ENCODE measurements around the gene CDK8.
"Not testable (repeated sequence)": the region's sequence is repeated elsewhere in the genome, so short reads cannot be mapped to it uniquely, and the experiment has no call there.

The CDK8 gene

GRCh38 chr13:26259634-26260033, 5.7 kb downstream of the CDK8 start:
- no peak overlapping the region for H3K4me3 ChIP-seq (ENCODE audit: control insufficient read depth, low read depth, low read length)
- no peak for TF ChIP-seq CTCF (conservative IDR thresholded peaks at IDR 0.05; ENCODE audit: control insufficient read depth, insufficient read depth, low read depth, low read length)
- DNase-seq (ENCODE audit: low read depth) = no peak

- DNase-seq (ENCODE audit: low read depth) = no peak
- no peak overlapping the region for H3K4me3 ChIP-seq (ENCODE audit: control insufficient read depth, low read depth, low read length)
- TF ChIP-seq CTCF (conservative IDR thresholded peaks at IDR 0.05; ENCODE audit: control insufficient read depth, insufficient read depth, low read depth, low read length) = no peak
Observed at GRCh38 chr13:26262156-26262555, 8.2 kb downstream of the CDK8 start.

- no peak for TF ChIP-seq CTCF (conservative IDR thresholded peaks at IDR 0.05; ENCODE audit: control insufficient read depth, insufficient read depth, low read depth, low read length)
- DNase-seq (ENCODE audit: low read depth) = no peak
- no peak overlapping the region for H3K4me3 ChIP-seq (ENCODE audit: control insufficient read depth, low read depth, low read length)
Observed at GRCh38 chr13:26266311-26266710, 12.4 kb downstream of the CDK8 start.

GRCh38 chr13:26270707-26271106, 16.8 kb downstream of the CDK8 start:
- H3K4me3 ChIP-seq (ENCODE audit: control insufficient read depth, low read depth, low read length) = no peak overlapping the region
- no peak for DNase-seq (ENCODE audit: low read depth)
- TF ChIP-seq CTCF (conservative IDR thresholded peaks at IDR 0.05; ENCODE audit: control insufficient read depth, insufficient read depth, low read depth, low read length) = no peak

- no peak overlapping the region for H3K4me3 ChIP-seq (ENCODE audit: control insufficient read depth, low read depth, low read length)
- no peak for DNase-seq (ENCODE audit: low read depth)
- no peak for TF ChIP-seq CTCF (conservative IDR thresholded peaks at IDR 0.05; ENCODE audit: control insufficient read depth, insufficient read depth, low read depth, low read length)
Observed at GRCh38 chr13:26272621-26273020, 18.7 kb downstream of the CDK8 start.

GRCh38 chr13:26280295-26280694, 26.4 kb downstream of the CDK8 start:
- no peak overlapping the region for H3K4me3 ChIP-seq (ENCODE audit: control insufficient read depth, low read depth, low read length)
- DNase-seq (ENCODE audit: low read depth) = peak; percentile 47
- no peak for TF ChIP-seq CTCF (conservative IDR thresholded peaks at IDR 0.05; ENCODE audit: control insufficient read depth, insufficient read depth, low read depth, low read length)

- no peak for DNase-seq (ENCODE audit: low read depth)
- no peak for TF ChIP-seq CTCF (conservative IDR thresholded peaks at IDR 0.05; ENCODE audit: control insufficient read depth, insufficient read depth, low read depth, low read length)
- no peak overlapping the region for H3K4me3 ChIP-seq (ENCODE audit: control insufficient read depth, low read depth, low read length)
Observed at GRCh38 chr13:26280822-26281221, 26.9 kb downstream of the CDK8 start.

- DNase-seq (ENCODE audit: low read depth) = peak; percentile 4
- not testable (repeated sequence) for H3K4me3 ChIP-seq (ENCODE audit: control insufficient read depth, low read depth, low read length)
Observed at GRCh38 chr13:26285911-26286310, 32.0 kb downstream of the CDK8 start.

- not testable (repeated sequence) for DNase-seq (ENCODE audit: low read depth); H3K4me3 ChIP-seq (ENCODE audit: control insufficient read depth, low read depth, low read length)
Observed at GRCh38 chr13:26288838-26289237, 34.9 kb downstream of the CDK8 start.
